PC-9 (cell line): ENCODE results near the gene EML5. TPM values are rescaled to one million over a fixed set of nuclear protein-coding genes. Genes with fewer than 3 reads are reported as not detected.

ENCODE experiments used
- BruUV-seq: library from RNA; stranded (reverse); fragments of 400-500 nt; replicated peaks from 2 replicates; lab custom pipeline; 2021; lab: Mats Ljungman, UMichigan
- CTCF ChIA-PET: fragments of 300-600 bp; sonication (Branson Sonifier 250); formaldehyde crosslinking; loops from one replicate; lab custom pipeline; 2022; ENCODE audit warnings: antibody characterized with exemption; lab: Charles Lee
- POLR2A ChIA-PET: fragments of 300-600 bp; sonication (Branson Sonifier 250); formaldehyde crosslinking; loops from one replicate; lab custom pipeline; 2022; ENCODE audit warnings: antibody characterized with exemption; ENCODE audit not compliant: unreplicated experiment; lab: Charles Lee
- DNase-seq, 2 experiments: peaks; one replicate each; pipeline versions ENCODE4 v3.0.0 to v3.0.0-alpha.2; 2015 to 2022; ENCODE audit warnings: mixed read lengths in 1 of 2
- H2AFZ ChIP-seq: fragments of 200-600 bp; sonication (generic); 2 replicates; pipeline ENCODE4 v1.8.1; 2017; ENCODE audit warnings: antibody characterized with exemption
- H3F3A ChIP-seq: fragments of 200-600 bp; sonication (generic); 2 replicates; pipeline ENCODE4 v1.8.1; 2017; ENCODE audit warnings: antibody characterized with exemption, mild to moderate bottlenecking, low read depth; ENCODE audit not compliant: insufficient read depth
- H3K27ac ChIP-seq: fragments of 200-600 bp; sonication (generic); 2 replicates; pipeline ENCODE4 v1.6.1; 2016; ENCODE audit warnings: mixed run types
- H3K27me3 ChIP-seq: fragments of 200-600 bp; sonication (generic); 2 replicates; pipeline ENCODE4 v1.6.1; 2016; ENCODE audit warnings: low read depth, mixed run types; ENCODE audit not compliant: insufficient read depth
- H3K36me3 ChIP-seq: fragments of 200-600 bp; sonication (generic); 2 replicates; pipeline ENCODE4 v1.6.1; 2016; ENCODE audit warnings: low read depth, mixed run types
- H3K4me1 ChIP-seq: fragments of 200-600 bp; sonication (generic); replicated peaks from 2 replicates; pipeline ENCODE4 v1.6.1; 2016; ENCODE audit warnings: mixed run types; ENCODE audit not compliant: insufficient read depth
- H3K4me2 ChIP-seq: fragments of 200-600 bp; sonication (generic); 2 replicates; pipeline ENCODE4 v1.6.1; 2017; ENCODE audit warnings: mixed run types
- H3K4me3 ChIP-seq: fragments of 200-600 bp; sonication (generic); 2 replicates; pipeline ENCODE4 v1.6.1; 2016; ENCODE audit warnings: mixed run types
- H3K79me2 ChIP-seq: fragments of 200-600 bp; sonication (generic); 2 replicates; pipeline ENCODE4 v1.6.1; 2017; ENCODE audit warnings: low read depth, mixed run types
- H3K9me2 ChIP-seq: fragments of 200-600 bp; sonication (generic); 2 replicates; pipeline ENCODE4 v1.8.1; 2017; ENCODE audit warnings: mild to moderate bottlenecking; ENCODE audit not compliant: insufficient read depth
- H3K9me3 ChIP-seq: fragments of 200-600 bp; sonication (generic); 2 replicates; pipeline ENCODE4 v1.8.1; 2016; ENCODE audit warnings: low read depth; ENCODE audit not compliant: insufficient read depth
- H4K20me1 ChIP-seq: fragments of 200-600 bp; sonication (generic); 2 replicates; pipeline ENCODE4 v1.8.1; 2017; ENCODE audit not compliant: insufficient read depth
- EZH2 ChIP-seq: fragments of 200-600 bp; sonication (generic); IDR thresholded peaks from 2 replicates; pipeline ENCODE4 v1.8.0; 2017; ENCODE audit warnings: antibody characterized with exemption, low read depth
- intact Hi-C: fragments of 100-400 bp; cut with micrococcal nuclease; formaldehyde crosslinking; loops from one replicate; pipeline ENCODE4 v1.10.0; 2022; ENCODE audit not compliant: unreplicated experiment
- total RNA-seq: library from RNA; stranded (reverse); gene quantifications from 2 replicates; pipeline ENCODE4 v1.2.3, GENCODE V29; 2021
- TF ChIP-seq, protein P1 (sequence below): fragments of 200-600 bp; sonication (generic); conservative IDR thresholded peaks from 2 replicates; pipeline ENCODE4 v1.6.1; 2017; ENCODE audit warnings: mixed run types, antibody characterized with exemption, mild to moderate bottlenecking, moderate library complexity

Gene EML5
- total RNA-seq, 1 experiment from 2014 or later, result 0.46 TPM

DNA sequence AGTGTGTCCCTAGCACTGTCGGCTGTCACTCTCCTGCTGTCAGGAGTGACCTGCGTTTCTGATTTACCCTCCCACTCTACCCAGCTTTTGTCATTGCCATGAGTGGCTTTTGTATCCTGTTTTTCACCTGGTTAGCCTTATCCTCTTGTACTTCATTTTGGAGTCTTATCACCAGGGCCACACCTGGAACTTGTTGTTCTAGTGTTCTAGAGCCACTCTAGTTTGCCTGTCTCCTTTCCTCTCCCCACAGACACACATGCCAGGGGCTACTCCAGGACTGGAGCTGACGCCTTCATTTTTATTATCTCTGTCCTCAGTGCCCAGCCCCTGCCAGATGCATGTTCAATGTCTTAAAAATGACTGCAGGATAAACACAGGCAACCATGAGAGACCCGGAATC lies 195.7 kb downstream of the EML5 start:
- Histone ChIP-seq H3K4me1 (no peaks in the 10 kb centered on the region), H3K79me2 (no peaks in the 10 kb centered on the region), H3F3A (no peaks in the 10 kb centered on the region), H3K36me3 (no peaks in the 10 kb centered on the region; the same call in 1 of the 2 replicates), H3K27ac (no peak overlapping the region), H3K27me3 (no peaks in the 10 kb centered on the region), H4K20me1 (no peaks in the 10 kb centered on the region), H3K4me3 (no peak overlapping the region), H3K4me2 (no peak overlapping the region), H3K9me3 (no peaks in the 10 kb centered on the region), H2AFZ (no peak overlapping the region), H3K9me2 (no peaks in the 10 kb centered on the region)
- BruUV-seq, result no TSS peak
- CTCF ChIA-PET, result no interaction called here
- TF ChIP-seq EZH2, result no peak
- TF ChIP-seq, protein P1, sequence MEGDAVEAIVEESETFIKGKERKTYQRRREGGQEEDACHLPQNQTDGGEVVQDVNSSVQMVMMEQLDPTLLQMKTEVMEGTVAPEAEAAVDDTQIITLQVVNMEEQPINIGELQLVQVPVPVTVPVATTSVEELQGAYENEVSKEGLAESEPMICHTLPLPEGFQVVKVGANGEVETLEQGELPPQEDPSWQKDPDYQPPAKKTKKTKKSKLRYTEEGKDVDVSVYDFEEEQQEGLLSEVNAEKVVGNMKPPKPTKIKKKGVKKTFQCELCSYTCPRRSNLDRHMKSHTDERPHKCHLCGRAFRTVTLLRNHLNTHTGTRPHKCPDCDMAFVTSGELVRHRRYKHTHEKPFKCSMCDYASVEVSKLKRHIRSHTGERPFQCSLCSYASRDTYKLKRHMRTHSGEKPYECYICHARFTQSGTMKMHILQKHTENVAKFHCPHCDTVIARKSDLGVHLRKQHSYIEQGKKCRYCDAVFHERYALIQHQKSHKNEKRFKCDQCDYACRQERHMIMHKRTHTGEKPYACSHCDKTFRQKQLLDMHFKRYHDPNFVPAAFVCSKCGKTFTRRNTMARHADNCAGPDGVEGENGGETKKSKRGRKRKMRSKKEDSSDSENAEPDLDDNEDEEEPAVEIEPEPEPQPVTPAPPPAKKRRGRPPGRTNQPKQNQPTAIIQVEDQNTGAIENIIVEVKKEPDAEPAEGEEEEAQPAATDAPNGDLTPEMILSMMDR, result no peak
- POLR2A ChIA-PET, result no interaction called here
- intact Hi-C loops, result no loop called here
- DNase-seq, result no peak

DNA sequence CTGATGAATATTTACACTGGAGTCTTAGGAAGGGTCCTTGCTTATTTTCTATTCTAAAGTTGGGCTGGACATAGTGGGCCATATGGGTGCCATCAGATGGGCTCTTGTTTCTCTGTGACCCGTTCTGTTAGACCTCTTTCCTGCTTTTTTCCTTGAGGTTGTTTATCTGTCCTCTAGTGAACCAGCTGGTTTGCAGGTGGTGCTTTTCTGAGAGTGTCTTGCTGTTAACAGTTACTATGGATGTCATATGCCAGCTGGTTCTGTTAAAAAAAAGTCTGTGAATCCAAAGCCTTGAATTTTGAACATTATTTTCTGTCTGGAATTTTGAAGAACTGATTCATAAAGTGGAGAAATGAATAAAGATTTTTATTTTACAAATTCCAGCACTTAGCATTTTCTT lies 200.7 kb downstream of the EML5 start:
- H3K4me2 ChIP-seq, result no peak overlapping the region
- POLR2A ChIA-PET, result no interaction called here

DNA sequence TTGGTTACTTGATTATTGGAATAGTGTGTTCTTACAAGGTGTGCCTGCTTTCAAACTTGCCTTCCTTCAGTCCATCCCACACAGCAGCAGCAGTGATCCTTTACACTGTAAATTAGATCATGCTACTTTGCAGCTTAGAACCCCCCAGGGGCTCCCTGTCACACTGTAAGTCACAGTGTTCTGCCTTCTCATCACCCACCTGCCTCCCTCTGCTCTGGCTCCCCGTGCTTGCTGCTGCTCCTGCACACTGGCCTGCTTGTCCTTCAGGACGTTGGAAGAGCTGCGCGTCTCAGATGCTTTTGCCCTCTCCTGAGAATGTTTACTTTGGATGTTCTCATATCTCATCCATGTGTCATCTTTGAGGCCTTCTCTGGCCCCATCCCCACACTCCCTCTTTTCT lies 202.6 kb downstream of the EML5 start:
- H3K36me3 ChIP-seq, result no peaks in the 10 kb centered on the region
- no TSS peak for BruUV-seq
- intact Hi-C loops, result no loop called here
- H3K9me2 ChIP-seq, result no peaks in the 10 kb centered on the region
- H3K4me3 ChIP-seq, result no peak overlapping the region
- H3K4me2 ChIP-seq, result no peak overlapping the region
- H3K27ac ChIP-seq, result no peak overlapping the region
- H4K20me1 ChIP-seq, result no peaks in the 10 kb centered on the region
- CTCF ChIA-PET, result no interaction called here
- TF ChIP-seq EZH2, result no peak
- TF ChIP-seq, protein P1, result no peak
- H3F3A ChIP-seq, result no peaks in the 10 kb centered on the region
- H3K79me2 ChIP-seq, result no peaks in the 10 kb centered on the region
- H2AFZ ChIP-seq, result no peak overlapping the region
- POLR2A ChIA-PET, result no interaction called here
- no peaks in the 10 kb centered on the region for H3K9me3 ChIP-seq
- no peak for DNase-seq
- no peaks in the 10 kb centered on the region for H3K4me1 ChIP-seq
- no peaks in the 10 kb centered on the region for H3K27me3 ChIP-seq

More for the DNA sequence above, 200.7 kb downstream of the EML5 start:
- Histone ChIP-seq H3K9me3 (no peaks in the 10 kb centered on the region), H3K9me2 (no peaks in the 10 kb centered on the region), H3K4me1 (no peaks in the 10 kb centered on the region), H2AFZ (no peak overlapping the region), H3K27me3 (no peaks in the 10 kb centered on the region), H3K4me3 (no peak overlapping the region), H3K79me2 (no peaks in the 10 kb centered on the region), H3F3A (no peaks in the 10 kb centered on the region), H3K27ac (no peak overlapping the region), H3K36me3 (no peaks in the 10 kb centered on the region), H4K20me1 (no peaks in the 10 kb centered on the region)
- DNase-seq, result no peak
- BruUV-seq, result no TSS peak
- TF ChIP-seq, protein P1, result no peak
- TF ChIP-seq EZH2, result no peak
- CTCF ChIA-PET, result no interaction called here
- intact Hi-C loops, result no loop called here
